HepG2 (cell line): ENCODE measurements around the gene AHCYL2. TPM values are rescaled to one million over a fixed set of nuclear protein-coding genes. Genes with fewer than 3 reads are reported as not detected.
A peak's percentile ranks its signal among the peaks of the same experiment; 100 is the strongest.

Source experiments
- ARNT2 ChIP-seq: sonication (generic); formaldehyde crosslinking; IDR thresholded peaks from 2 replicates; pipeline ENCODE4 v1.8.0; 2022; ENCODE audit warnings: mild to moderate bottlenecking, low read depth, missing genetic modification reagents, moderate library complexity
- ELF4 ChIP-seq: sonication (generic); formaldehyde crosslinking; IDR thresholded peaks from 2 replicates; pipeline ENCODE4 v1.5.0; 2020; ENCODE audit warnings: missing genetic modification reagents, mild to moderate bottlenecking, moderate library complexity, borderline replicate concordance
- ETV5 ChIP-seq: IDR thresholded peaks from 2 replicates; pipeline ENCODE4 v1.6.1; 2018; ENCODE audit warnings: missing biosample characterization, missing genetic modification reagents, inconsistent platforms, borderline replicate concordance
- HMG20B ChIP-seq: conservative IDR thresholded peaks from 2 replicates; pipeline ENCODE4 v1.6.1; 2016; ENCODE audit warnings: missing genetic modification reagents, missing compliant biosample characterization
- IRF9 ChIP-seq: sonication (generic); formaldehyde crosslinking; IDR thresholded peaks from 2 replicates; pipeline ENCODE4 v1.8.0; 2022; ENCODE audit warnings: missing genetic modification reagents, mild to moderate bottlenecking, borderline replicate concordance
- MED8 ChIP-seq: sonication (generic); formaldehyde crosslinking; IDR thresholded peaks from 2 replicates; pipeline ENCODE4 v1.8.1; 2023; ENCODE audit warnings: mild to moderate bottlenecking, missing genetic modification reagents; ENCODE audit not compliant: insufficient replicate concordance
- MIER3 ChIP-seq: IDR thresholded peaks from 2 replicates; pipeline ENCODE4 v1.6.1; 2016; ENCODE audit warnings: missing compliant biosample characterization, borderline replicate concordance
- MXD4 ChIP-seq: IDR thresholded peaks from 2 replicates; pipeline ENCODE4 v1.6.1; 2016; ENCODE audit warnings: mild to moderate bottlenecking, missing biosample characterization, missing genetic modification reagents
- MYPOP ChIP-seq: sonication (generic); formaldehyde crosslinking; IDR thresholded peaks from 2 replicates; pipeline ENCODE4 v1.8.1; 2023; ENCODE audit warnings: mild to moderate bottlenecking, moderate library complexity, missing genetic modification reagents
- NFATC3 ChIP-seq: sonication (generic); formaldehyde crosslinking; IDR thresholded peaks from 2 replicates; pipeline ENCODE4 v1.5.1; 2020; ENCODE audit warnings: mild to moderate bottlenecking, missing genetic modification reagents
- RAD51 ChIP-seq: fragments of 450-650 bp; IDR thresholded peaks from 2 replicates; pipeline ENCODE4 v1.6.1; 2016; ENCODE audit warnings: borderline replicate concordance
- RFXANK ChIP-seq: IDR thresholded peaks from 2 replicates; pipeline ENCODE4 v1.6.1; 2016
- RXRA ChIP-seq: sonication (generic); formaldehyde crosslinking; IDR thresholded peaks from 2 replicates; pipeline ENCODE4 v1.5.1; 2020; ENCODE audit warnings: missing genetic modification reagents
- SOX13 ChIP-seq, 3 experiments: fragments of 450-650 bp in 1 of 3; sonication (generic) in 1 of 3; formaldehyde crosslinking in 1 of 3; IDR thresholded peaks in 2 of 3; conservative IDR thresholded peaks in 1 of 3; 2 replicates each; pipeline versions ENCODE4 v1.5.0 to v1.6.1; 2016 to 2020; ENCODE audit warnings: antibody characterized with exemption in 1 of 3, mild to moderate bottlenecking in 1 of 3, missing compliant biosample characterization in 1 of 3, missing genetic modification reagents in 1 of 3, moderate library complexity in 1 of 3
- SOX6 ChIP-seq, 2 experiments: fragments of 450-650 bp in 1 of 2; sonication (generic) in 1 of 2; formaldehyde crosslinking in 1 of 2; IDR thresholded peaks; 2 replicates each; pipeline versions ENCODE4 v1.4.0 to v1.6.1; 2017 to 2020; ENCODE audit warnings: antibody characterized with exemption in 1 of 2, mild to moderate bottlenecking in 1 of 2, missing genetic modification reagents in 1 of 2
- U2AF1 ChIP-seq: fragments of 200-400 bp; formaldehyde crosslinking; optimal IDR thresholded peaks from 2 replicates; pipeline ENCODE3; 2017; ENCODE audit warnings: mild to moderate bottlenecking, low read depth, low read length
- ZBTB39 ChIP-seq: sonication (generic); formaldehyde crosslinking; IDR thresholded peaks from 2 replicates; pipeline ENCODE4 v1.5.0; 2020; ENCODE audit warnings: missing genetic modification reagents
- ZNF136 ChIP-seq: sonication (generic); formaldehyde crosslinking; IDR thresholded peaks from 2 replicates; pipeline ENCODE4 v1.8.1; 2022; ENCODE audit warnings: low read depth, mild to moderate bottlenecking, moderate library complexity, missing genetic modification reagents
- ZNF20 ChIP-seq: sonication (generic); formaldehyde crosslinking; IDR thresholded peaks from 2 replicates; pipeline ENCODE4 v1.4.0; 2020; ENCODE audit warnings: mild to moderate bottlenecking, moderate library complexity, missing genetic modification reagents
- ZNF264 ChIP-seq: sonication (generic); formaldehyde crosslinking; IDR thresholded peaks from 2 replicates; pipeline ENCODE4 v1.4.0; 2020; ENCODE audit warnings: missing genetic modification reagents
- ZNF569 ChIP-seq: sonication (generic); formaldehyde crosslinking; IDR thresholded peaks from 2 replicates; pipeline ENCODE4 v1.5.0; 2020; ENCODE audit warnings: mild to moderate bottlenecking, missing genetic modification reagents, moderate library complexity, borderline replicate concordance
- ZNF605 ChIP-seq: sonication (generic); formaldehyde crosslinking; IDR thresholded peaks from 2 replicates; pipeline ENCODE4 v1.8.0; 2022; ENCODE audit warnings: mild to moderate bottlenecking, missing genetic modification reagents
- ZNF713 ChIP-seq: sonication (generic); formaldehyde crosslinking; IDR thresholded peaks from 2 replicates; pipeline ENCODE4 v1.4.0; 2020; ENCODE audit warnings: mild to moderate bottlenecking, missing genetic modification reagents
- ZNF790 ChIP-seq: sonication (generic); formaldehyde crosslinking; IDR thresholded peaks from 2 replicates; pipeline ENCODE4 v1.8.0; 2022; ENCODE audit warnings: missing genetic modification reagents, mild to moderate bottlenecking, borderline replicate concordance
- polyA plus RNA-seq, 8 experiments: library from polyadenylated mRNA; depleted of rRNA in 3 of 8; stranded (reverse) in 7 of 8; unstranded in 1 of 8; fragments of >200 nt; fragmentation: Illumina TruSeq in 4 of 8; extraction: Trizol in 4 of 8; gene quantifications; 2 replicates each; pipeline versions ENCODE4 v1.2.1 to v1.2.3, GENCODE V29; 2011 to 2016; ENCODE audit warnings: low read depth in 4 of 8, missing spikeins in 1 of 8, mixed read lengths in 1 of 8; ENCODE audit not compliant: insufficient read depth in 1 of 8
- total RNA-seq, 5 experiments: library from RNA; depleted of rRNA; stranded (reverse); fragments of >200 nt; fragmentation: Illumina TruSeq; extraction: Trizol; gene quantifications; 2 replicates each; pipeline ENCODE4 v1.2.3, GENCODE V29; 2016; ENCODE audit warnings: low read depth in 1 of 5

Gene AHCYL2
- total and polyA plus RNA-seq, 2 of the 13 experiments (the other 11 are each of a cell fraction or from before 2014, with no cell fraction given): 9.5 to 14.7 TPM

GRCh38 chr7:129433847-129434674, 209.2 kb downstream of the AHCYL2 start, which contains the start of gene STRIP2 (continued):
- peak; percentile 72; the same call in 1 of the 2 replicates for TF ChIP-seq MYPOP
- no peak for TF ChIP-seq RAD51
- TF ChIP-seq RXRA (CRISPR knock-in tag): 0 out of 2 replicates have a peak, but pooled peaks have one; percentile 16
- peak; percentile 83; the same call in 1 of the 2 replicates for TF ChIP-seq ZNF605 (CRISPR knock-in tag)
- TF ChIP-seq ZNF136 (CRISPR knock-in tag): no peak
- TF ChIP-seq MXD4 (CRISPR knock-in tag): no peak
- TF ChIP-seq ZBTB39: no peak
- TF ChIP-seq MIER3: no peak
- TF ChIP-seq SOX6 (IDR thresholded peaks at IDR 0.05): no peak
- no peak for TF ChIP-seq SOX6 (CRISPR knock-in tag; IDR thresholded peaks at IDR 0.05)
- no peak for TF ChIP-seq ZNF264
- no peak for TF ChIP-seq ZNF569
- TF ChIP-seq ARNT2 (CRISPR knock-in tag): peak; percentile 29
- 0 out of 2 replicates have a peak, but pooled peaks have one; percentile 58 for TF ChIP-seq ZNF20 (CRISPR knock-in tag)
- TF ChIP-seq HMG20B (CRISPR knock-in tag): no peak
- peak; percentile 17; the same call in 1 of the 2 replicates for TF ChIP-seq ETV5
- no peak for TF ChIP-seq NFATC3 (CRISPR knock-in tag)
- no peak for TF ChIP-seq ZNF713 (CRISPR knock-in tag)
- TF ChIP-seq U2AF1: no peak
- TF ChIP-seq MED8 (CRISPR knock-in tag): no peak
- 0 out of 2 replicates have a peak, but pooled peaks have one; percentile 11 for TF ChIP-seq IRF9 (CRISPR knock-in tag)
- peak; percentile 65; the same call in 1 of the 2 replicates for TF ChIP-seq ELF4 (CRISPR knock-in tag)
- TF ChIP-seq SOX13 (IDR thresholded peaks at IDR 0.05): no peak
- TF ChIP-seq SOX13 (CRISPR knock-in tag; conservative IDR thresholded peaks at IDR 0.05 in 1 of 2, IDR thresholded peaks at IDR 0.05 in 1 of 2): no peak
- no peak for TF ChIP-seq RFXANK
- TF ChIP-seq ZNF790 (CRISPR knock-in tag): no peak; the same call in 1 of the 2 replicates
